22Rv1 (cell line): ENCODE data around the gene CD7.

ENCODE experiments used
- CTCF ChIP-seq: fragments of 450-650 bp; IDR thresholded peaks from 2 replicates; pipeline ENCODE4 v1.5.1; 2017; ENCODE audit warnings: mild to moderate bottlenecking
- ZFX ChIP-seq: fragments of 450-650 bp; IDR thresholded peaks from 2 replicates; pipeline ENCODE4 v1.6.1; 2017; ENCODE audit warnings: antibody characterized with exemption, borderline replicate concordance

DNA sequence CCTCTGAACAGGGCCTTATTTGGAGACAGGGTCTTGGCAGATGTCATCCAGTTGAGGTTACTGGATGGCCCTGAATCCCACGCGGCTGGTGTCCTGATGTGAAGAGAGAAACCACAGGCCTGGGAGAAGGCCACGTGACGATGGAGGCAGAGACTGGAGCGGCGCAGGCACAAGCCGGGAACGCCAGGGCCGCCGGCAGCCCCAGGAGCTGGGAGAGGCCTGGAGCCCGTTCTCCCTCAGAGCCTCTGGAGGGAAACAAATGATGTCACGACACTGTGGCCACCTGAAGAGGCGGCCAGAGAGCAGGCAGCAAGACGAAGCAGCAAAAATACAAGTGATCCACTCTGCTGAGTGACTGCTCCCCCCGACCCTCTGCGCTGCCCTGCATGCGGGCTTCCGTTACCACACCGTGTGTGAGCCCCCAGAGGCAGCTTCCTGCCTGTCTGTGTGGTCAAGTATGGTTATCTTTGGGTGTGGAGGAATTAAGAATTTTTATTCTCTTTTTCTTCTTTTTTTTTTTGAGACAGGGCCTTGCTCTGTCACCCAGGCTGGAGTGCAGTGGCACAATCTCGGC, 11.6 kb downstream of the CD7 start:
- no peak for TF ChIP-seq CTCF
- no peak for TF ChIP-seq ZFX
